GM12878 (cell line): Measurements from ENCODE around the gene HLA-F. TPM values are rescaled to one million over a fixed set of nuclear protein-coding genes. Genes with fewer than 3 reads are reported as not detected.

Source experiments
- ATAC-seq: fragments of 200-7000 bp; cut with Tn5 transposase; 3 replicates; pipeline ENCODE4 v1.9.1; 2020; ENCODE audit warnings: mild to moderate bottlenecking, moderate library complexity
- BruUV-seq: library from RNA; stranded (reverse); fragments of 400-500 nt; replicated peaks from 2 replicates; lab custom pipeline; 2021; lab: Mats Ljungman, UMichigan
- CTCF ChIA-PET: fragments of 300-600 bp; sonication (Branson Sonifier 250); formaldehyde crosslinking; extraction: SDS; loops from one replicate; lab custom pipeline; 2021; ENCODE audit warnings: inconsistent platforms; lab: Yijun Ruan, JAX
- POLR2A ChIA-PET: fragments of 350-600 bp; formaldehyde crosslinking; extraction: SDS; loops from one replicate; lab custom pipeline; 2021; ENCODE audit warnings: inconsistent platforms; lab: Charles Lee
- RAD21 ChIA-PET: fragments of 300-600 bp; sonication (Branson Sonifier 250); formaldehyde crosslinking; loops from one replicate; lab custom pipeline; 2023; ENCODE audit warnings: antibody characterized with exemption; ENCODE audit not compliant: unreplicated experiment; lab: Charles Lee
- SMC1A ChIA-PET: fragments of 300-600 bp; sonication (Branson Sonifier 250); formaldehyde crosslinking; loops from one replicate; lab custom pipeline; 2023; ENCODE audit not compliant: unreplicated experiment, uncharacterized antibody; lab: Charles Lee
- DNase-seq: peaks from one replicate; pipeline ENCODE4 v3.0.0-alpha.2; 2011; ENCODE audit warnings: low read depth, low spot score
- FAIRE-seq: peaks from 3 replicates; lab custom pipeline; 2011; peaks lifted over from hg19 to GRCh38; lab: Jason Lieb, UNC
- H2AFZ ChIP-seq: 2 replicates; pipeline ENCODE4 v1.6.0; 2011; ENCODE audit warnings: low read depth, low read length, control low read depth; ENCODE audit not compliant: control insufficient read depth
- H3K27ac ChIP-seq: 2 replicates; pipeline ENCODE4 v1.5.1; 2011; ENCODE audit warnings: control low read depth; ENCODE audit not compliant: control insufficient read depth, insufficient read depth
- H3K27me3 ChIP-seq, 2 experiments: replicated peaks in 1 of 2; 2 replicates each; pipeline versions ENCODE4 v1.6.0 to v1.6.1; 2011; ENCODE audit warnings: low read length in 1 of 2; ENCODE audit not compliant: control insufficient read depth in 2 of 2, insufficient read depth in 2 of 2
- H3K36me3 ChIP-seq, 2 experiments: 2 replicates each; pipeline ENCODE4 v1.5.1; 2011; ENCODE audit warnings: low read length in 1 of 2; ENCODE audit not compliant: control insufficient read depth in 2 of 2, insufficient read depth in 2 of 2
- H3K4me1 ChIP-seq: 2 replicates; pipeline ENCODE4 v1.6.1; 2011; ENCODE audit warnings: mild to moderate bottlenecking, low read length, moderate library complexity, mixed read lengths; ENCODE audit not compliant: control insufficient read depth, insufficient read depth
- H3K4me2 ChIP-seq: 2 replicates; pipeline ENCODE4 v1.6.0; 2011; ENCODE audit warnings: control low read depth; ENCODE audit not compliant: control insufficient read depth, insufficient read depth
- H3K4me3 ChIP-seq: fragments of 200-600 bp; sonication (generic); 2 replicates; pipeline ENCODE4 v1.5.1; 2016
- H3K79me2 ChIP-seq: 2 replicates; pipeline ENCODE4 v1.6.0; 2011; ENCODE audit warnings: low read length; ENCODE audit not compliant: control insufficient read depth, insufficient read depth
- H3K9ac ChIP-seq: 2 replicates; pipeline ENCODE4 v1.8.0; 2011; ENCODE audit warnings: low read length, control low read depth, mixed read lengths; ENCODE audit not compliant: control insufficient read depth, insufficient read depth
- H3K9me3 ChIP-seq: replicated peaks from 3 replicates; pipeline ENCODE4 v1.5.1; 2011; ENCODE audit warnings: mild to moderate bottlenecking, low read length; ENCODE audit not compliant: control insufficient read depth, insufficient read depth
- H4K20me1 ChIP-seq: 2 replicates; pipeline ENCODE4 v1.6.0; 2011; ENCODE audit not compliant: control insufficient read depth, insufficient read depth
- BACH1 ChIP-seq: fragments of 450-650 bp; IDR thresholded peaks from 2 replicates; pipeline ENCODE4 v1.6.1; 2017; ENCODE audit warnings: mild to moderate bottlenecking, borderline replicate concordance
- ELK1 ChIP-seq: IDR thresholded peaks from 2 replicates; pipeline ENCODE4 v1.6.1; 2012; ENCODE audit warnings: low read depth, low read length, improper control_type of control experiment
- EZH2 ChIP-seq: IDR thresholded peaks from 2 replicates; pipeline ENCODE4 v1.6.1; 2012; ENCODE audit warnings: low read depth, mild to moderate bottlenecking, control low read depth, inconsistent platforms, low read length, borderline replicate concordance; ENCODE audit not compliant: control insufficient read depth
- GABPA ChIP-seq: IDR thresholded peaks from 2 replicates; pipeline ENCODE4 v1.6.1; 2014; ENCODE audit warnings: antibody characterized with exemption, low read depth, mild to moderate bottlenecking, inconsistent platforms
- IRF5 ChIP-seq: fragments of 450-650 bp; IDR thresholded peaks from 2 replicates; pipeline ENCODE4 v1.6.1; 2017; ENCODE audit warnings: borderline replicate concordance
- KDM1A ChIP-seq: fragments of 200-600 bp; sonication (generic); IDR thresholded peaks from 2 replicates; pipeline ENCODE4 v1.6.1; 2016; ENCODE audit warnings: borderline replicate concordance
- MLLT1 ChIP-seq: fragments of 450-650 bp; IDR thresholded peaks from 2 replicates; pipeline ENCODE4 v1.6.1; 2016; ENCODE audit warnings: mild to moderate bottlenecking
- NKRF ChIP-seq: fragments of 450-650 bp; conservative IDR thresholded peaks from 2 replicates; pipeline ENCODE4 v1.6.1; 2017; ENCODE audit warnings: mild to moderate bottlenecking, moderate library complexity
- NR2C2 ChIP-seq: IDR thresholded peaks from 2 replicates; pipeline ENCODE4 v1.6.1; 2011; ENCODE audit warnings: borderline replicate concordance, low read depth; ENCODE audit not compliant: control insufficient read depth, insufficient read length
- NRF1 ChIP-seq: conservative IDR thresholded peaks from 2 replicates; pipeline ENCODE4 v1.6.1; 2011; ENCODE audit warnings: mild to moderate bottlenecking, low read depth, low read length, improper control_type of control experiment
- RFX5 ChIP-seq: IDR thresholded peaks from 2 replicates; pipeline ENCODE4 v1.6.1; 2011; ENCODE audit warnings: low read depth, low read length, improper control_type of control experiment
- SPI1 ChIP-seq: IDR thresholded peaks from 2 replicates; pipeline ENCODE4 v1.6.1; 2011; ENCODE audit warnings: low read depth, mild to moderate bottlenecking, low read length, moderate library complexity, borderline replicate concordance; ENCODE audit not compliant: insufficient read depth
- WRNIP1 ChIP-seq: IDR thresholded peaks from 2 replicates; pipeline ENCODE4 v1.6.1; 2011; ENCODE audit warnings: low read depth, low read length, improper control_type of control experiment, borderline replicate concordance
- WGBS: methylation state at CpG from one replicate; pipeline ENCODE4 v1.1.6; 2016; ENCODE audit warnings: low lambda C conversion rate; ENCODE audit not compliant: insufficient replicate concordance, insufficient coverage; ENCODE audit errors: missing lambda C conversion rate; 5-methylcytosine and 5-hydroxymethylcytosine counted together
- in situ Hi-C: fragments of 300-500 bp; cut with MboI; formaldehyde crosslinking; loops from 9 replicates; pipeline ENCODE4 v1.14.3; 2018; ENCODE audit warnings: mixed read lengths
- intact Hi-C: fragments of 100-400 bp; cut with micrococcal nuclease; formaldehyde crosslinking; loops from one replicate; pipeline ENCODE4 v1.14.2; 2022; ENCODE audit not compliant: unreplicated experiment
- polyA plus RNA-seq, 11 experiments: library from polyadenylated mRNA; depleted of rRNA in 4 of 11; unstranded in 6 of 11; stranded (reverse) in 5 of 11; fragments of >200 nt; fragmentation: Nextera tagmentation in 4 of 11; fragmentation: Illumina TruSeq in 1 of 11; extraction: Ambion mirVana in 4 of 11; extraction: Trizol in 1 of 11; gene quantifications; 1 replicate in 1 of 11; 2 replicates in 10 of 11; pipeline versions ENCODE4 v1.2.1 to v1.2.3, GENCODE V29; 2011 to 2016; ENCODE audit warnings: inconsistent platforms in 2 of 11, missing spikeins in 2 of 11, low read depth in 1 of 11
- total RNA-seq, 4 experiments: library from RNA; depleted of rRNA in 3 of 4; stranded (reverse); fragments of >200 nt in 3 of 4; fragmentation: Illumina TruSeq in 1 of 4; extraction: Trizol in 1 of 4; gene quantifications; 2 replicates each; pipeline versions ENCODE4 v1.2.1 to v1.2.3, GENCODE V29; 2013 to 2021
- TF ChIP-seq, protein P1 (sequence below): fragments of 450-650 bp; formaldehyde crosslinking; IDR thresholded peaks from 2 replicates; pipeline ENCODE4 v1.4.0; 2022; ENCODE audit warnings: mild to moderate bottlenecking, moderate library complexity

The HLA-F gene
- total and polyA plus RNA-seq, 10 of the 15 experiments (the other 5 are each of a cell fraction or from before 2014, with no cell fraction given) = 30.1 to 342 (median 145) TPM

DNA sequence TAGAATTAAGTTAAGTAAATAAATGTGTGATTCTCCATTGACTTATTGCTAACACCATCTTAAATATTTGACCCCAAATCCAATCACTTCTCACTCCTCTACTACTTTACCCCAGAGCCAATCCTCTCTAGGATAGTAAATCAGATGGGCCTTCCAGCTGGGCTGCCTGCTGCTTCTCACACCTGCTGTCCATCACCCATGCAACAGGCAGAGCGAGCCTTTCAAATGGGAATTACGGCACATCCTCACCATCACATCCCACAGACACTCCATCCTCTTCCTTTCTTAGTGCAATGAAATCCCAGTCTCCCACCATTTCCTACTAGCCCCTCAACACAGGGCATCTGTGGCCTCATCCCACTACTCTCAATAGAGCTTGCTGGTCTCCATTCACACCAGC, 34.0 kb downstream of the HLA-F start:
- H2AFZ ChIP-seq = no peak overlapping the region
- SMC1A ChIA-PET = interaction anchor here (0.9 to 1.1 kb wide), 2 partner anchors 8 to 55 kb away, joined by 3 read pairs; no protein-coding TSS in a partner anchor
- H3K27ac ChIP-seq = no peak overlapping the region
- intact Hi-C loops (loop anchor here (10.0 kb wide), 1 partner anchor 102 kb away; the partner anchor contains the start of gene MOG), in situ Hi-C loops (no loop called here)
- ATAC-seq = no peak
- RAD21 ChIA-PET = interaction anchor here (0.6 to 1.2 kb wide), 2 partner anchors 19 to 58 kb away, joined by 3 to 4 read pairs; no protein-coding TSS in a partner anchor
- no peak overlapping the region for H3K4me3 ChIP-seq
- CTCF ChIA-PET = interaction anchor here (1.0 to 3.0 kb wide), 4 partner anchors 8 to 61 kb away, joined by 3 to 22 read pairs (median 8); no protein-coding TSS in a partner anchor
- H3K4me1 ChIP-seq = peaks cover 3% of the 10 kb centered on the region
- H3K36me3 ChIP-seq = no peaks in the 10 kb centered on the region
- no peak for FAIRE-seq
- 88% methylated on average over 2 of the region's 2 CpGs for WGBS
- H3K4me2 ChIP-seq = no peak overlapping the region
- peaks cover under 1% of the 10 kb centered on the region for H3K79me2 ChIP-seq
- H3K9ac ChIP-seq = no peak overlapping the region
- H3K9me3 ChIP-seq = no peaks in the 10 kb centered on the region
- no TSS peak for BruUV-seq
- no peaks in the 10 kb centered on the region for H3K27me3 ChIP-seq
- no peak for DNase-seq
- POLR2A ChIA-PET = interaction anchor here (0.6 kb wide), 1 partner anchor 108 kb away, joined by 7 read pairs; no protein-coding TSS in a partner anchor
- H4K20me1 ChIP-seq = no peaks in the 10 kb centered on the region
- TF ChIP-seq, protein P1, sequence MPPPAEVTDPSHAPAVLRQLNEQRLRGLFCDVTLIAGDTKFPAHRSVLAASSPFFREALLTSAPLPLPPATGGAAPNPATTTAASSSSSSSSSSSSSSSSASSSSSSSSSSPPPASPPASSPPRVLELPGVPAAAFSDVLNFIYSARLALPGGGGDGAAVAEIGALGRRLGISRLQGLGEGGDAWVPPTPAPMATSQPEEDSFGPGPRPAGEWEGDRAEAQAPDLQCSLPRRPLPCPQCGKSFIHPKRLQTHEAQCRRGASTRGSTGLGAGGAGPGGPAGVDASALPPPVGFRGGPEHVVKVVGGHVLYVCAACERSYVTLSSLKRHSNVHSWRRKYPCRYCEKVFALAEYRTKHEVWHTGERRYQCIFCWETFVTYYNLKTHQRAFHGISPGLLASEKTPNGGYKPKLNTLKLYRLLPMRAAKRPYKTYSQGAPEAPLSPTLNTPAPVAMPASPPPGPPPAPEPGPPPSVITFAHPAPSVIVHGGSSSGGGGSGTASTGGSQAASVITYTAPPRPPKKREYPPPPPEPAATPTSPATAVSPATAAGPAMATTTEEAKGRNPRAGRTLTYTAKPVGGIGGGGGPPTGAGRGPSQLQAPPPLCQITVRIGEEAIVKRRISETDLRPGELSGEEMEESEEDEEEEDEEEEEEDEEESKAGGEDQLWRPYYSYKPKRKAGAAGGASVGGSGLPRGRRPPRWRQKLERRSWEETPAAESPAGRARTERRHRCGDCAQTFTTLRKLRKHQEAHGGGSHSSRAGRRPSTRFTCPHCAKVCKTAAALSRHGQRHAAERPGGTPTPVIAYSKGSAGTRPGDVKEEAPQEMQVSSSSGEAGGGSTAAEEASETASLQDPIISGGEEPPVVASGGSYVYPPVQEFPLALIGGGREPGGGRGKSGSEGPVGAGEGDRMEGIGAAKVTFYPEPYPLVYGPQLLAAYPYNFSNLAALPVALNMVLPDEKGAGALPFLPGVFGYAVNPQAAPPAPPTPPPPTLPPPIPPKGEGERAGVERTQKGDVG (CRISPR knock-in tag) = no peak
- TF ChIP-seq WRNIP1 = no peak
- no peak for TF ChIP-seq ELK1
- TF ChIP-seq MLLT1 = no peak
- TF ChIP-seq NKRF = no peak
- no peak for TF ChIP-seq SPI1
- TF ChIP-seq BACH1 = no peak
- no peak for TF ChIP-seq GABPA
- TF ChIP-seq NR2C2 = no peak
- TF ChIP-seq EZH2 = no peak
- TF ChIP-seq KDM1A = no peak
- no peak for TF ChIP-seq RFX5
- TF ChIP-seq NRF1 = no peak
- TF ChIP-seq IRF5 = no peak
